NB4 (cell line): Measurements from ENCODE around the gene DPYD.

ENCODE experiments used
- CTCF ChIP-seq: IDR thresholded peaks from one replicate; pipeline ENCODE4 v1.5.1; 2012; ENCODE audit warnings: low read depth, low read length
- MYC ChIP-seq: IDR thresholded peaks from 2 replicates; pipeline ENCODE4 v1.6.1; 2011; ENCODE audit warnings: low read depth, low read length
- POLR2A ChIP-seq: IDR thresholded peaks from 2 replicates; pipeline ENCODE4 v1.6.1; 2011; ENCODE audit warnings: mild to moderate bottlenecking; ENCODE audit not compliant: insufficient read length; ENCODE audit errors: extremely low read depth
- TF ChIP-seq, protein P1 (sequence below): IDR thresholded peaks from 2 replicates; pipeline ENCODE4 v1.6.1; 2011; ENCODE audit warnings: low read depth, low read length

GRCh38 chr1:97254731-97255463 is 665.9 kb downstream of the DPYD start:
- TF ChIP-seq CTCF (no peak), MYC (no peak), POLR2A (no peak)
- TF ChIP-seq, protein P1, sequence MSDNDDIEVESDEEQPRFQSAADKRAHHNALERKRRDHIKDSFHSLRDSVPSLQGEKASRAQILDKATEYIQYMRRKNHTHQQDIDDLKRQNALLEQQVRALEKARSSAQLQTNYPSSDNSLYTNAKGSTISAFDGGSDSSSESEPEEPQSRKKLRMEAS: no peak
